Measurements from ENCODE around the gene EFCAB12. TPM values are rescaled to one million over a fixed set of nuclear protein-coding genes. Genes with fewer than 3 reads are reported as not detected.

EFCAB12 gene
- polyA plus RNA-seq, 10 donors: 0.07 to 0.59 (median 0.13) TPM

DNA sequence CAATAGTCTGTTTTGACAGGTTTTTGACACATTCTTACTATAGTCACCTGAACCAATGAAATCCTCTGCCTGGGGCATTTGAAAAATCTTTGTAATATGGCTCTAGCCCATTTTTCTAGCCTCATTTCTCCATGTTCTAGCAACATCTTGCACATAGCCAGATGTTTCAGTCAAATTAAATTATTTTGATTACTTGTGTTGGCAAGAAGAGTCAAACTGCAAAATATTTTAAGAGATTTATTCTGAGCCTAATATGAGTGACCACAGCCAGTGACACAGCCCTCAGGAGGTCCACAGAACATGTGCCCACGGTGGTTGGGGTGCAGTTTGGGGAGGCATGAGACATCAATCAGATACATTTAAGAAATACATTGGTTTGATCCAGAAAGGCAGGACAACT lies 18.5 kb upstream of the EFCAB12 start:
- no peak for DNase-seq

DNA sequence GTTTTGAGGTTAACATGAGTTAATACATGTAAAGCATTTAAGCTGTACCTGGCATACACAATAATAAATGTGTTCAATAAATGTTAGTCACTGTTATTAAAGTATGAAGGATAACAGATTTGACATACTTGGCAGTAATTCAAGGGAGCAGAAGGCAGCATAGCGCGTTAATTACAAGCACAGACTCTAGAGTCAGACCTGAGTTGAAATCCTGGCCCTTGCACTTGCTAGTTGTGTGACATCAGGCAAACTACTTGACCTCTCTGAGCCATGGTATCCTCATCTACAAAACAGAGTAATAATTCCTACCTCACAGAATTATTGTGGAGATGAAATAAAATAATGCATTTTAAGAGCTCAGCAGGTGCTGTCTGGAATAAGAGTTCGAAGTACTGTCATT lies 17.0 kb upstream of the EFCAB12 start:
- no peak for DNase-seq

DNA sequence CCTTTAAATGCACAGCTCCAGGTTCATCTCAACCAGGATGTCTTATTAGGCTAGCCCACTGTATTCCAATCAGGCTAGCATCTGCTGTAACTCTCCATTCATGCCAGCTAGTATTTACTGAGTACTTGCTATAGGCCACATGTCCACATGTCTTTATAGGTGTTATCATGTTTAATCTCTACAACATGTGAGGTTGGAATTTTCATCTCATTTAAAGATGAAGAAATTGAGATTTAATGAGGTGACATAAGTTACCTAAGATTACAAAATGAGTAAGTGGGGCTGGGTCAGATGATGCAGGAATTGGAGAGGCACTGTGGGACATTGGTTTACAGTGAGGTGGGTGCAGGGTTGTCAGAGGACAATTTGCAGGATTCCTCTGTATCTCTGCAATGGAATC lies 14.5 kb upstream of the EFCAB12 start:
- no peak for DNase-seq

DNA sequence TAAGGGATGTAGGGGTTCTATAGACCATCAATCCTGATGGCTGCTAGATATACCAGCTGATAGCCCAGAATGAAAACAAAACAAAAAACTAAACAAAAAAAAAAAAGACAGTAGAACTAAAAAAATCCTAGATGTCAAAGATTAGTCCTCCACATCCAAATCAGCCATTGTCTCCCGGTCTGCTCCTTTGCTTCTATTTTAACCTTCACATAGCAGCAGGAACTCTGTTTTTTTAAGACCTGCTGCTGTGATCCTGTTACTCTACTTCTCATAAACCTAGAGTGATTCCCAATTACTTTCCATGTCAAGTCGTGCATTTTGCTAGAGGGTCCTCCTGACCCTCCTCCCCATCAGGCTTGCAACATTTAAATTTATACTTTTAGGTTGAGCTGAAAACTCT lies 14.1 kb upstream of the EFCAB12 start:
- no peak for DNase-seq

DNA sequence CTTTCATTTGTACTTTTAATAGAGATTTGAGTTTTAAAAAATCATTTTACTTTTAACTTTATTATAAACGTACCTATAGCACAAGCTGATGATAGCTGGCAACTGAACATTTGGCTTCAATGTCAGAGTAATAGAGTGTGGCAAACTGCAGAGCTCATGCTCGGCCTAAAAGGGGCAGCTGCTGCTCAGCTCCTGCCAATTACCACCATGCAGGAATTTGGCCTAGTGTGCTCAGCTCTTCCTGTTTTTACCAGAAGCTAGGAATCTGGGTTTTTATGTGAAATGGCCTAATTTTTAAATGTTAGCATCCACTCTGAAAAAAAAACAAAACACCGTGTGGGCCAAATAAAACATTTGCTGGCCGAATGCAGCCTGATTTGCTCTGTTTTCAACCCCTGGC lies 13.3 kb upstream of the EFCAB12 start:
- DNase-seq: peak; percentile 51 to 72 (median 54)

DNA sequence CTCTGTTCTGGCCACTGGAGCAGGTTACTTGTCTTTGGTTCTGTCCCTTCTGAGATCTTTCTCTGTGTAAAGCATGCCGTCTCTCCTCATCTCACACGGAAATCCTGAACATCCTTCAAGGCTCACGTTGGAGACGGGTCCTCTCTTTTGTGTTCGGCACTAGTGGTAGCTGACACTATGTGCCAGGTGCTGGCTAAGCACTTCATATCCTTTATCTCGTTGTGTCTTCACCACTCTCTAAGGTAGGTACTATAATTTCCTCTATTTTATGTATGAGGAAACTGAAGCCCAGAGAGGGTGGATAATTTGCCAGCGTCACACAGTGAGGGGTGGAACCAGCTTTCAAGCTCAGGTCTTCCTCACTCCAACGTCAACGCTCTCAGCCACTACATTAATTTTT lies 12.8 kb upstream of the EFCAB12 start:
- peak in 2 of 3 donors; percentile 10 to 19 for DNase-seq

DNA sequence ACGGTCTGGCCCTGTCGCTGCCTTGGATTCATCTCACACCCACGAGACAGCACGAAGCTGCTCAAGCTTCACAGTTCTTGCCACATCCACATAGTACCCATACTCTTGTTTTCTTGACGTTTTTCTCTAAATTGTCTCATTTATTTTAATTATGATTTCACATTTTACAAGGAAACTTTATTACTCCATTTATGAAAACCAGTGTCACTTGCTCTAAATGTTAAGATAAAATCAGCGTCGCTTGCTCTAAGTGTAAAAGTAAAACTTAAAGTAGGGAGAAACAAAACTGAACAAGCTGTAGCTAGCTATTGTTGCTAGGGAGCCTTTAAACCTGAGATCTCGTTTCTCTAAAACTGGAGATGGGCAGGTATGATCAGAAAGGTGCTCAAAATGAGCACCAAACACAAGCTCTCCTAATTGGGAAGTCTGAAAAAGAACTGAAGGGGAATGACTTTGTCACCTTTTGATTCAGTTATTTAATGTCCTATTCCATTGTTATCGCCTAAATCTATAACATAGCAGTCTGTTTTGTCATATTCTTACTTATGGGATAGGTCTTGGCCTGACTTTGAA lies 12.3 kb upstream of the EFCAB12 start:
- DNase-seq: no peak

DNA sequence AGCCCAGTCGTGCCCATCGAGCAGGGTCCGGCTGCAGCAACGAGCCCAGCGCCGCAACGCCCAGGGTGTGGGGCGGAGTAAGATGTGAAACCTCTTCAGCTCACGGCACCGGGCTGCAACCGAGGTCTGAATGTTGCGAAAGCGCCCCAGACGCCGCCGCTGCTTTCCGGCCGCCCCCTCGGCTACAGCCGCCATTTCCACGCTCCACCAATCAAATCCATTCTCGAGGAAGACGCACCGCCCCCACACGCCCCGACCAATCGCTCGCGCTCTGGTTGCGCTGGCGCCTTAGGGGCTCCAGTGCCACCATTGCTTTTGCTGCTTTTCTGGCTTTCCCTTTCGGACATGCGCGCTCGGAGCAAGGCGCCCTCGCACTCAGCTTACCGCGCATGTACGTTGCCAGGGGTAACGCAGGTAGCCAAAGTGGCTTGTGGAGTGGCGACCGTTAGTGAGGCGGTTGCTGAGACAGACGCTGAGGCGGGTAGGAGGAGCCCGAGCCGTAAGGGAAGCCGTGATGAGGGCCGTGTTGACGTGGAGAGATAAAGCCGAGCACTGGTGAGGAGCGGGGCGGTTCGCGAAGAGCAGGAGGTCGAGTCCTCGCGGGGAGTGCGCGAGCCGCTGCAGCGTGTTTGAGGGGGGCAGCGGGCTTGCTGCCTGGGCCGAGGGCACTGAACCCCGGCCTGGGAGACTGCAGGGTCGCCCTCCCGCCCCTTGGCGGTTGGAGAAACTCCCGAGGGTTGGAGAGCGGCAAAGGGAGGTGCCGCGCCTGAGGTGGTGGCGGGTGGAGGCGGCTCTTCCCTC lies 11.6 kb upstream of the EFCAB12 start, which contains the start of the genes IFT122 and MBD4:
Gene IFT122, plus strand, starts transcription at position 408 of the 801 bp plus-strand sequence. Its CDS starts 107 bp downstream, at position 515.
Gene MBD4, minus strand, starts transcription at position 132 of the 801 bp plus-strand sequence. Its CDS starts 115 bp downstream, at position 17.
- DNase-seq: peak; percentile 97 to 99 (median 99)

DNA sequence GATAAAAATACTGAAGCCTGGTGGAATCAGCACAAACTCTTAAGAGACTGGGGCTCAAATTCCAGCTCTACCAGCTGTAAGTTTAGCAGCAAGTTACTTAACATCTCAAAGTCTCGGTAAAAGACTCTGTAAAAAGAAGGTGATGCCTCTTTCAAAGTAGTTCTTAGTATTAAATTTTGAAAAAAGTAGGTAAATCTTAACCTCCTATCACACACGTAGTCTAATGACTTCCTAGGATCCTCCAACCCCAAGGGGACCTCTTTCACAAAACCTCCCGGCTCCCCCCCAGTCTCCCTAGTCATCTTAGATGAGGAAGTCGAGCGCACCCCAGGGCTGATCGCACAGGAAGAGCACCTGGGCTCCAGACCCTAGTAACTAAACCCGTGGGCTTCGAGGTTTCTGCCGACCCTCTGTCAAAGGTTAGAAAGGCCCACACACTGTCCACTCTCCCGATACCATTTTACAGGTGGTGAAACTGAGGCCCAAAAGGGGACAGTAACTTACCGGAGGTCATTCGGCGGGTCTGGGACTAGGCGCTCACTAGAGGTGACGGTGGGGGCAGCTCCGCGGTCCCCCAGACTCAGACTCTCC lies 10.9 kb upstream of the EFCAB12 start:
- peak in 1 of 3 donors; percentile 27 for DNase-seq

DNA sequence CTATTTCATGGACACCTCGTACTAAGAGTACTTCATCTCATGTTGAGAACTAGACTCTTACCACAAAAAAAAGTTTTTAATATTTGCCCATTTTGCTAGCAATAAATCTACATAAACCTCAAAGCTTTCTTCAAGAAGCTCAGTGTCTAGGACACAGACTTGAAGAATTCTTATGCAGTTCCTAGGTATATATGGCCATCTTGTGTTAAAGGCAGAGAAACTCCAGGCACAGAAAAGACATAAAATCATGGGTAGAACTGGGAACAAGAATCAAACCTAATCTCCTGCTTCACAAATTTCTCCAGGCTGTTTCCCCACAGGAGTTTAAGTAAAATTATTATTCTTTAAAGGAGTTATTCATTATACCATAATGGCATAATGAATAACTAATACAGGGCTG lies 6.9 kb upstream of the EFCAB12 start:
- no peak for DNase-seq

DNA sequence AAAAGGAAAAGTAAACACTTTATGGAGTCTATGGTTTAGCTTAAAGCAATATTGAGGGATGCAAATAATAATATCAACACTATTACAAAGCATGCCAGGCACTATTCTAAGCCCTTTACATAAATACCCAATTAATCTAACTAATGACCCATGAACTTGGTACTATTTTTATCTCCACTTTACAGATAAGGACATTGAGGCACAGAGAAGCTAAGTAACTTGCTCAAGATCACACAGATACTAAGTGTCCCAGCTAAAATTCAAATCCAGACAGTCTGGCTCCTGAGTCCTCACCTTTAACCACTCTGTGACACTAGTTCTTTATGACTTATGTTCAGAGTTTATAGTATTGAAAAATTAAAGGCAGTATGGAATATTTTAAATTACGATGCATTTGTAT lies 5.7 kb upstream of the EFCAB12 start:
- DNase-seq: no peak

DNA sequence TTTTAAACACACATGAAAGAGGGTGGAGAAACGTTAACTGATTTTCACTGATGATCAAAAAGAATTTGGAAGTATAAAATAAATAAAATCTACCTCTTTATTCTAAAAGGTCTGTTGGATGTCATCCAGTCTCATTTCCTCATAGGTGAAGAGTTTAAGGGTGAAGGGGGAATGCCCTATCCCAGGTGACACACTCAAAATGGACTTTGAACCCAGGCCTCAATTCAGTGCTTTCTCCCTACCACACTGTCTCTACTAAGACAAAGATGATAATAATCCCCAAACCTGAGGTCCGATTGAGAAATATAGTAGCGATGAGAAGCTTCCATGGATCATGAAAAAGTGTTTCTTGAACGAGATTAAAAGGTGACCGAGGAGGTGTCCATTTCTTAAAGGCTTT lies 5.1 kb upstream of the EFCAB12 start:
- DNase-seq: no peak

DNA sequence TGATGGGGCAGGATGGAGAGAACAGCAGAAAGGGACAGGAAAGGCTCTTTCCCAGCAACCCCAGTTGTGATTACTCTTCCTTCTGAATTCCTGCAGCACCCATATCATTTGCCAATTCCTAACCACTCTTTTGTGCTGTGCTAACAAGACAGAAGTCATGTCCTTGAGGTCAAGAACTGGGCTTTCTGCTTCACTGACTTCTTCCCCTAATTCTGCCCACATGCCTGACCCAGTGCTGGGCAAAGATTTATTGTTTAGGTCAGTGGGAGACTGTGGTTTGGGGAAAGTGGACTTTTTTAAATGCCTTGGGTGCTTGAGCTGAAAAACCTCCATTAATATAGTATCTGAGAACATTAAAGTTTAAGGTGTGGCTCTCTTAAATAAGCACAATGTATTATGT lies 4.2 kb upstream of the EFCAB12 start:
- no peak for DNase-seq

DNA sequence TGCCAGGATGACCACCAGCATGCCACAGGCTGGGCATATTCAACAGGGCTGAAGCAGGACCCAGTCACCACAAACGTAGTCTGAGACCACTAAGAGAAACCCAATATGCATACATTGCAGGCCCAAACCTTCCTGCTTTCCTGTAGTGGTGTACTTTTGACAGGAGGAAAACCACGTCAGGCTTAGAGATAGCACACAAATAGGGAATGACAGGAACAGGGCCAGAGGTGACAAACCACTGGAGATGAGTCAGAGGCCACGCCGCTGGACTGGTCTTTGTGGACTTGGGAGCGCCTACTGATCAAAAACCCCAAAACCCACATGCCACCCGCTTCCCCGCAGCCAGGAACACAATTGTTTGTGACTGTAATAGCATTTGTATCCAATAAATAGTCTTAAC lies 3.6 kb upstream of the EFCAB12 start:
- DNase-seq: no peak

DNA sequence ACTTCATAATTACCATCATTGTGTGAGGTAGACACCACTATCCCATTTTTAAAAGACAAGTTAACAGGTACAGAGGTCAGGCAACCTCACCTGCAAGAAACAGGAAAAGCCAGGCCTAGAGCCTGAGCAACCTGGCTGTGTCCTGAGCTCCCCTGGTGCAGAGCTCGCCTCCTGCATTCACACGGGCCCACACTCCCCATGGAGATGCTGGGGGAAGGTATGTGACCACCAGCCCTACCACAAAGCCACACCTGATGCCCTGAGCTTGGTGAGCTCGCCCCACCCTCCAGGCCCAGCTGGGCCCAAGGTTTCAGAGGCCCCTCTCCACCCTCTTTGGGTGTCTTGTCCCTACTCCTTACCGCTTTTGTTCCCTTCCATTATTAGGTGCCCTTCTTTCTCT lies 1.2 kb upstream of the EFCAB12 start:
- no peak for DNase-seq

DNA sequence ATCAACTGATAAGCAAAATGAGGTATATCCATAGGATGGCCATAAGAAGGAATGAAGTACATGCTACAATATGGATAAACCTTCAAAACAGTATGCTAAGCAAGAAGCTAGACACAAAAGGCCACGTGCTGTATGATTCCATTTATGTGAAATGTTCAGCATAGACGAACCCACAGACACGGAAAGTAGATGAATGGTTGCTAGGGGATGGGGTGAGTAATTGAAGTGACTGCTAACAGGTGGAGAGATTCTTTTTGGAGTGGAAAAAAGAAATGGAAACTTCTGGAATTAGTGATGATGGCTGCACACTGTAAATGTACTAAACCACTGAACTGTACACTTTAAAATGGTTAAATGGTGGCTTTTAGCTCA lies 630 bp upstream of the EFCAB12 start:
- DNase-seq: no peak

DNA sequence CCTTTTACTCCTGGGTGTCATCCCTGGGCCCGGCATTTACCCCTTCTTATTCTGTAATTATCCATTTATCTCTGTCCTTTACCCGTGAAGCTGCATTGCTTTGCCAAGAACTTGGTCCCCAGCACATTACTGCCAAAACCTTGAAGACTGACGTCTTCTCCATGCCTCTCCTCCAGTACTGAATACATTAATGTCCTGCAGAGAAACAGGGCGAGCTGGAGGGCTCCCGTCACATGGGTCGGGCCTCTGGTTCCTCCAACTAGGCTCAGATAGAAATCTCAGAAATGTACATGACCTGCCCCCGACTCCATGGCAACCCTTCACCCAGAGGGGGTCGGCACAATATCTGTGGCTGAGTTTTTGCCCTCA lies 445 bp downstream of the EFCAB12 start:
- no peak for DNase-seq

DNA sequence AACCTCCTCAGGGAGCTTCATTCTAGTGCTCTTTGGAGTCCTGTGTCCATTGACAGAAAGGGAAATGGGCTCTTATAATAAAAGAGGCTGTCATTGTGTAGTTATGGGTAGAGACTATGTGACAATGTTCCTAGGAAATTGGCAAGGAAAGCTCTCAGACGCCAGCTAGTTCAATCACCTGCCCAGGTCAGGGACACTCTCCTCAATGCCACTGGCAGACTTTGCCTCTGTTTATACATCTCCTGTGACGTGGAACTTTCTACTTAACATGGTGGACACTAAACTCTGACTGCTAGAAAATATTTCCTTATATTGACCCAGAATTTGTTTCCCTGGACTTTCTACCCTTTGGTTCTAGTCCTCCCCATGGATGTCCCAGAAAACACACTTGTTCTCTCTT lies 2.8 kb downstream of the EFCAB12 start:
- no peak for DNase-seq

DNA sequence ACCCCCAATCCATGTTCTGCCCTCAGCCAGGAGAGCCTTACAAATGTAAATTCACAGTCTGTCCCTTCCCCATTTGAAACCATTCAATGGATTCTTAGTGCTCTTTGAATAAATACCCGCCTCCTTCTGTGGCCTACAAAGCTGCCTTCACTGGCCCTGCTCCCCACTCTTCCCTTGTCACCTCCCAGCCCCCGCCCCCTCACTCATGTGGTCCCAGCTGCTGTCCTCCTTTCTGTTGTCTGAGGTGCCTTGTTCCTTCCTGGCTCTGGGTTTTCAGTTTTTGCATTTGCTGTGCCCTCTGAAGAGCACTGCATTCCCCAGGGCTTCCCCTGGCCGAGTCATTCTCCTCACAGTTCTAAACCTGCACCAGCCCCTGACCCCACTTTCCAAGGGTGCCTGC lies 3.2 kb downstream of the EFCAB12 start:
- no peak for DNase-seq

DNA sequence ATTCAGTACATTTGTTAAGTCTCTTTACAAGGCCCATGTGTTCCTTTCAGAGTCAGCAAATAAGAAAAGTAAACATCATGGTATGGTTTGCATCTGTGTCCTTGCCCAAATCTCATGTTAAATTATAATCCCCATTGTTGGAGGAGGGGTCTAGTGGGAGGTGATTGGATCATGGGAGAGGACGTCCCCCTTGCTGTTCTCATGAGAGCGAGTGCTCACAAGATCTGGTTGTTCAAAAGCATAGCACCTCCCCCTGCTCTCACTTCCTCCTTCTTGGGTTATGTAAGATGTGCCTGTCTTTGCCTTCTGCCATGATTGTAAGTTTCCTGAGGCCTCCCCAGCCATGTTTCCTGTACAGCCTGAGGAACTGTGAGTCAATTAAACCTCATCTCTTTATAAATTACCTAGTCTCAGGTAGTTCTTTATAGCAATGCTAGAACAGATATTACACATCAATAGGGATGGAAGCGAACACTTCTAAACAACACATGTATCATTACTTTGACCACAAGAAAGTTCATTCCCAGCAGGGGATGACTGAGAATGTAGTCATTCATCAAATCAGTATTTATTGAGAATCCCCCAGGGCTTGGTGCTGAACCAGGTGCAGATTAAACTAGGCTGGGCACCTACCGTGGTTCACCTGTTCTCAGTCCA lies 4.1 kb downstream of the EFCAB12 start:
- peak in 1 of 3 donors; percentile 24 for DNase-seq

DNA sequence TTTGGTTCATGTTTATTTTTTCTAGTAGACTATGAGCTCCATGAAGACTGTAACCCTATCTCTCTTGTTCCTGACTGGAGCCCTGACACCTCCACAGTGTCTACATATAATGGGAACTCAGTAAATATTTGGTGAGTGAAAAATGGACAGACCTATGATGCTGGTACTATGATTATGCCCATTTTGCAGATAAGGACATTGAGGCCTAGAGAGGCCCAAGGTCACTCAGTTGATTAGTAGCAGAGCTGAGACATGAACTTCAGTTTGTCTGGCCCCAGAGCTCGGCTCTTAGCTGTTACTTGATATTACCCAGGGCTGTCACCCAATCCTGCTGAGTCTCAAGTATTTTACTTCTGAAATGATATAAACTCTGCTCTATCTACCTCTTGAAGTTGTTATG lies 5.5 kb downstream of the EFCAB12 start:
- no peak for DNase-seq

DNA sequence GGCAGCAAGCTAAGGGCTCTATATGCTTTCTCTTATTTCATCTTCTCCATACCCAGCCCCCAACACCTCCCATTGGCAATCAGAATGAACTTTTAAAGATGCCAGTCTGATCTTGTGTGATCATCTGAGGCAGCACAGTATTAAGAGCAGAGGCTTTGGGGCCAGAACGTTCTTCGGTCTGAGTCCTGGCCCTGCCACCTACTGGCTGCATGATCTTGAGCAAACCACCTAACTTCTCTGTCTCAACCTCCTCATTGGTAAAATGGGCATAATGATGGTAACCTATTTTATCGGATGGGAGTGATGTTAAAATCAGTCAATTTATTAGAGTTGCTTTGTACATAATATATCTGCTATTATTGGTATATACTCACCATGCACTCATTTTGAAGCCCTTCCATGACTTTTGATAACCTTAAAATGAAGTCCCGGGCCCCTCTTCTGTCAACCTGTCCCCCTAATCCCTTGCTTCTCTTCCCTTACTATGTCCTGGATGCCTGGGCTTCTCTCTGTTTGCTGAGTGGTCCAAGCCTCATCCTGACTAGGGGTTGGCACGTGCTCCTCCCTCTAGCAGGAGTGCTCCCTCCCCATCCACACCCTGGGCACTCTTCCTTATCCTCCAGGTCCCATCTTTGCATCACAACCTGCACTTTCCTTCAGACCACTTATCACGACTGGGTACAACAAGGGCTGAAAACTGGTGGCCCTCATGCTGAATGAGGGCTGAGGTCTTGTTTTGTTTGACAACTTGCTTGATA lies 6.3 kb downstream of the EFCAB12 start:
- DNase-seq: no peak
